ENCODE measurements around the gene SHFL. TPM values are rescaled to one million over a fixed set of nuclear protein-coding genes. Genes with fewer than 3 reads are reported as not detected.
A peak's percentile ranks its signal among the peaks of the same experiment; 100 is the strongest.

SHFL gene
- total and polyA plus RNA-seq, 8 donors, result 7.9 to 41.0 (median 15.4) TPM

GRCh38 chr19:10084803-10085202 is 1.3 kb upstream of the SHFL start:
- H3K27ac ChIP-seq, result no peak overlapping the region
- no peaks in the 10 kb centered on the region for H3K27me3 ChIP-seq
- no peak overlapping the region for H3K4me3 ChIP-seq
- intact Hi-C loops (cut with DNase I), result no loop called here
- H3K4me1 ChIP-seq, result no peaks in the 10 kb centered on the region
- ATAC-seq (no peak), DNase-seq (peak in 1 of 6 donors; percentile 5), FAIRE-seq (no peak)
- no peaks in the 10 kb centered on the region for H3K9me3 ChIP-seq
- 72 to 84% methylated on average over 3 of the region's 3 CpGs for WGBS, 2 donors
- no peak for TF ChIP-seq CTCF (IDR thresholded peaks at IDR 0.05)
- H3K36me3 ChIP-seq, result no peaks in the 10 kb centered on the region

GRCh38 chr19:10086591-10087192 is 575 bp downstream of the SHFL start:
- intact Hi-C loops (cut with DNase I), result no loop called here
- 18 to 25% methylated on average over 40 to 43 of the region's 43 CpGs for WGBS, 2 donors
- FAIRE-seq, result no peak
- peak; percentile 25 to 40 (median 28) for ATAC-seq
- H3K4me3 ChIP-seq, result peak overlapping the region; percentile 76 to 95 (median 86)
- TF ChIP-seq CTCF (IDR thresholded peaks at IDR 0.05), result no peak
- H3K9me3 ChIP-seq, result no peaks in the 10 kb centered on the region
- H3K36me3 ChIP-seq, result no peaks in the 10 kb centered on the region
- DNase-seq, result peak in 3 of 6 donors; percentile 52 to 78 (median 64)
- no peaks in the 10 kb centered on the region for H3K27me3 ChIP-seq
- peak overlapping the region; percentile 42 to 71 (median 64) for H3K27ac ChIP-seq
- H3K4me1 ChIP-seq, result no peaks in the 10 kb centered on the region

- H3K36me3 ChIP-seq, result no peaks in the 10 kb centered on the region
- H3K4me1 ChIP-seq, result no peaks in the 10 kb centered on the region
- no peaks in the 10 kb centered on the region for H3K27me3 ChIP-seq
- WGBS, 2 donors, result 90 to 92% methylated on average over 18 of the region's 18 CpGs
- TF ChIP-seq CTCF (IDR thresholded peaks at IDR 0.05), result no peak
- ATAC-seq (no peak), FAIRE-seq (no peak), DNase-seq (peak in 1 of 6 donors; percentile 40)
- peak overlapping the region in 1 of 4 donors; percentile 62 for H3K27ac ChIP-seq
- intact Hi-C loops (cut with DNase I), result no loop called here
- H3K9me3 ChIP-seq, result no peaks in the 10 kb centered on the region
- peak overlapping the region in 1 of 4 donors; percentile 76 for H3K4me3 ChIP-seq
Observed at GRCh38 chr19:10087296-10088061, 1.4 kb downstream of the SHFL start.

- H3K27me3 ChIP-seq, result no peaks in the 10 kb centered on the region
- FAIRE-seq, result no peak
- TF ChIP-seq CTCF (IDR thresholded peaks at IDR 0.05), result no peak
- intact Hi-C loops (cut with DNase I), result no loop called here
- no peaks in the 10 kb centered on the region for H3K4me1 ChIP-seq
- 93 to 99% methylated on average over 6 of the region's 6 CpGs for WGBS, 2 donors
- H3K9me3 ChIP-seq, result no peaks in the 10 kb centered on the region
- H3K4me3 ChIP-seq, result no peak overlapping the region
- no peak for ATAC-seq
- no peaks in the 10 kb centered on the region for H3K36me3 ChIP-seq
- peak in 1 of 6 donors; percentile 32 for DNase-seq
- no peak overlapping the region for H3K27ac ChIP-seq
Observed at GRCh38 chr19:10088949-10089554, 2.9 kb downstream of the SHFL start.
